Measurements from ENCODE around the gene CYP27A1.

CYP27A1 gene

GRCh38 chr2:218859988-218860831 is 78.3 kb downstream of the CYP27A1 start:
- no peak for DNase-seq (ENCODE audit: low spot score)
- H3K27ac ChIP-seq = no peak overlapping the region
- ChIA-PET CTCF (interaction anchor here (0.5 to 1.7 kb wide), 4 partner anchors 10 to 16 kb away, joined by 3 to 8 read pairs (median 3); no protein-coding TSS in a partner anchor), POLR2A (ENCODE audit: low non-redundant PET) (no interaction called here)
- no peak for TF ChIP-seq CTCF (conservative IDR thresholded peaks at IDR 0.05; ENCODE audit: low read depth)

DNA sequence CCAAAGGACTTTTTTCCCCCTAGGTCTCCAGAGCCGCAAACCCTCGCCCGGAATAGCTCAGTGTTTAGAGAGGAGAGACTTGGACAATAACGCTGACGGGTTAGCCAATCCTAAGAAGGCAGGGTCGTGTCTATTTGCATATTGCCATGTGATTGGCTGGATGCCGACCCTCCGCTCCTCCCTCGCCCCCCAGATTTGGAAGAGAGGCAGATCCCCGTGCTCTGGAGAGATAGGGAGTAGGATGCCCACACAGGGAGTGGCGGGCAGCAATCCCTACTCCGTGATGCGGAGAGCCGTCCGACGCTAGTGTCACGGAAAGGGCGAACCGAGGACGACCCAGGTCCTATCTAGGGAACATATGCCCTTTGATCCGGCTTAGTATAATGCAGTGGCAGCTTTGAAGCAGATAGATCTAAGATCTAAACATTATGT is 79.0 kb downstream of the CYP27A1 start:
- no peak overlapping the region for H3K27ac ChIP-seq
- POLR2A ChIA-PET (ENCODE audit: low non-redundant PET) = no interaction called here
- peak; percentile 33 for DNase-seq (ENCODE audit: low spot score)
- TF ChIP-seq CTCF (conservative IDR thresholded peaks at IDR 0.05; ENCODE audit: low read depth) = no peak
- CTCF ChIA-PET = interaction anchor here (0.5 to 1.2 kb wide), 5 partner anchors 9 to 155 kb away, joined by 3 read pairs; no protein-coding TSS in a partner anchor

- POLR2A ChIA-PET (ENCODE audit: low non-redundant PET) = no interaction called here
- TF ChIP-seq CTCF (conservative IDR thresholded peaks at IDR 0.05; ENCODE audit: low read depth) = no peak
- H3K27ac ChIP-seq = no peak overlapping the region
- CTCF ChIA-PET = interaction anchor here (0.8 to 1.0 kb wide), 2 partner anchors 140 to 154 kb away, joined by 3 read pairs; no protein-coding TSS in a partner anchor
- no peak for DNase-seq (ENCODE audit: low spot score)
These were observed 79.8 kb downstream of the CYP27A1 start for GRCh38 chr2:218861645-218862318.

DNA sequence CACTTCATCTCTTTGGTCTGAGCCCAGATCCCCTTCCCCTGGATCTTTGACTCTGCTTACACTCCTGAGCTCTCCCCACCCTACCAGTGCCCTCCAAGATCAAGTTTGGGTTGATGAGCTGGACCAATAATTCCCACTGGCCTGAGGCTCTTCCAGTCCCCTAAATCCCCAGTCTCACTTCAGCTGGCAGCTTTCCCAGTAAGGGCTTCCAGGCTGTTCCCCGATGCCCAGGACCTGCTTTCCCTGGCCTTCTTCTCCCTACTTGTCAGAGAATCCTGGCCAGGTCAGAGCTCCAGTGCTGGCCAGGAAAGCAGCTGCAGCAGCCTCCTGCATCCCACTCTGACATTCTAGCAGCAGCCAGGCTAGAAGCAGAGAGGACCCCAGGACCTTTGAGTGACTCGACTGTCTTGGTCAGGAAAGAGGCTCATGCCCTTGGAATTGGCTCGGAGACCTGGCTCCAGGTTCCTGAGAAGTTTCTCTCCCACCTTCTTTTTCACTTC is 81.1 kb downstream of the CYP27A1 start:
- ChIA-PET POLR2A (ENCODE audit: low non-redundant PET) (no interaction called here), CTCF (interaction anchor here (1.8 to 2.2 kb wide), 2 partner anchors 13 to 35 kb away, joined by 7 to 10 read pairs; no protein-coding TSS in a partner anchor)
- DNase-seq (ENCODE audit: low spot score) = no peak
- no peak for TF ChIP-seq CTCF (conservative IDR thresholded peaks at IDR 0.05; ENCODE audit: low read depth)
- no peak overlapping the region for H3K27ac ChIP-seq
